GM12872 (cell line): ENCODE results near the gene RBP3.

ENCODE experiments used
- CTCF ChIP-seq: IDR thresholded peaks from 3 replicates; pipeline ENCODE4 v1.5.1; 2011; ENCODE audit warnings: low read depth, mild to moderate bottlenecking, low read length, moderate library complexity; ENCODE audit not compliant: insufficient read depth

The RBP3 gene

DNA sequence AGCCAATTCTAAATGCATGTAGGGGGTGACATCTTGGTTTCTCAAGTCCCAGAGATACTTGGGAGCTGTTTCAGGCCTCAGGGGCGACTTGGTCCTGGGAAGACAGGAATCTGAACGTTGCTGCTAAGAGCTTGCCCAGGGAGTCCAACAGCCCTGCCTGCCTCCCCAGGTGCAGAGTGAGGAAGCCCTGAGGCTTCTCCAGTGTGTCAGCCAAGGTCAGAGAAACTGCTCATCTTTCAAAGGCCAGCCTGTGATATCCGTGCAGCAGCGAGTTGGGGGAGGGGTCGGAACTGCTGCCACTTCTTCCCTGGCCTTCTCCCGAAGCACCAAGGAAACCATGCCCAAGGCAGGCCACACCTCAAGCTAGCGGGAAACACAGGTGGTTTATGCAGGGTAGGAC, 16.2 kb upstream of the RBP3 start:
- TF ChIP-seq CTCF, result no peak

GRCh38 chr10:47332371-47332770, 15.8 kb upstream of the RBP3 start:
- no peak for TF ChIP-seq CTCF

DNA sequence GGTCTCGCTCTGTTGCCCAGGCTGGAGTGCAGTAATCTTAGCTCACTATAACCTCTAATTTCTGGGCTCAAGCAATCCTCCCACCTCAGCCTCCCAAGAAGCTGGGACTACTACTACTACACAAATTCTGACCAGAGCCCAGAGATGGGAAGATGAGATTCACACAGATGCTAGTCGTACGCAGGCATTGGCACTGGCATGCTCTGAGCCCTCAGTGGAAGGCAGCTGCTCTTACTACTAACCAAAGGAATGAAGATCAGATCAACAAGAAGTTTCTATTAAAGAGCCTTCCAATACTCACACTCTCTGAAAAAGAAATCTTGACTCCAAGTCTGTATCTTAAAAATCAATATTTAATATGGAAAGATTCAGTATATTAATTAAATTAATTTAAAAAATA, 15.2 kb upstream of the RBP3 start:
- no peak for TF ChIP-seq CTCF

GRCh38 chr10:47333532-47333931, 14.6 kb upstream of the RBP3 start:
- TF ChIP-seq CTCF, result no peak

GRCh38 chr10:47334466-47335295, 13.5 kb upstream of the RBP3 start:
- TF ChIP-seq CTCF, result no peak

GRCh38 chr10:47335906-47336305, 12.3 kb upstream of the RBP3 start:
- no peak for TF ChIP-seq CTCF

- TF ChIP-seq CTCF, result no peak
Measured at GRCh38 chr10:47336387-47337134, 11.6 kb upstream of the RBP3 start.
